Stomach (tissue), 4 donors: ENCODE data around the gene SIRT2.

ENCODE experiments used
- POLR2AphosphoS5 ChIP-seq, 3 donors: sonication (generic); formaldehyde crosslinking; IDR thresholded peaks; one replicate each; pipeline ENCODE4 v1.6.1; 2016; ENCODE audit warnings: antibody characterized with exemption in 3 of 3
- TF ChIP-seq, protein P1 (sequence below), 7 experiments: fragments of 450-650 bp in 4 of 7; fragments of 200-600 bp in 3 of 7; sonication (generic) in 3 of 7; IDR thresholded peaks; one replicate each; pipeline ENCODE4 v1.5.1; 2016 to 2019; ENCODE audit warnings: antibody characterized with exemption in 7 of 7, control low read depth in 2 of 7, mild to moderate bottlenecking in 1 of 7

DNA sequence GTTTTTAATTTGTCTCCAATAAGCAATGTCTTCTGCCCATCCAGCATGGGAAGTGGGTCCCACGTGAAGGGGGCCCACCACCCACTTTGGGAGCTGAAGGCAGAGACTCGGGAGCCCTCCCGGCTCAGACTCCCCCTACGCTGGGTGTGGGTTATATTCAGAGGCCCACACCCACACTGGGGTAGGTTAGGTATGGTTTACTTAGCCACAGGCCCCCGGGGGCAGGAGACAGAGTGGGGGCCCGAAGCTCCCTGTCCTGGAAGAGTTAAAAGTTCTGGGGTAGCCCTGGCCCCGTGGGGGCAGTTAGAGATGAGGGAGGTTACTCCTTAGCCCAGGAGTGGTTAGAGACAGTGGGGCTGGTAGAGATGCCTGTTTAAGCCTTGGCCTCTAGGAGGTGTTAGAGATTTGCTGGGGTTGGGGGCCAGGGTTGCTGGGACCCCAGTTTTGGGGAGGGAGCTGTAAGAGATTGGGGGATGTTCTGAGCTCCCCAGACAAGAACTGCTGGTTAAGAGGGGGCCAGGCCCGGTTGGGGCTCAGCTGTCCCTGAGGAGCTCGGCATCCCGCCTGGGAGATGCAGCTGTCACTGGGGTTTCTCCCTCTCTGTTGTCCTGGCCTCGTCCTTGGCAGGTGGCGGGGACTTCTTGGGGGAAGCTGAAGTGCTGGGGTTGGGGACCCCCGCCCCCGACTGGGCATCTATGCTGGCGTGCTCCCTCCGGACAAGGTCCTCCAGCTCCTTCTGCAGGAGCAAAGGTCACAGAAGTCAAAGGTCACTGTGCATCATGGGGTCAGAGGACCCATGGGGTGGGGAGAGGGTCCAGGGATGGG, 20.6 kb downstream of the SIRT2 start:
- TF ChIP-seq, protein P1, sequence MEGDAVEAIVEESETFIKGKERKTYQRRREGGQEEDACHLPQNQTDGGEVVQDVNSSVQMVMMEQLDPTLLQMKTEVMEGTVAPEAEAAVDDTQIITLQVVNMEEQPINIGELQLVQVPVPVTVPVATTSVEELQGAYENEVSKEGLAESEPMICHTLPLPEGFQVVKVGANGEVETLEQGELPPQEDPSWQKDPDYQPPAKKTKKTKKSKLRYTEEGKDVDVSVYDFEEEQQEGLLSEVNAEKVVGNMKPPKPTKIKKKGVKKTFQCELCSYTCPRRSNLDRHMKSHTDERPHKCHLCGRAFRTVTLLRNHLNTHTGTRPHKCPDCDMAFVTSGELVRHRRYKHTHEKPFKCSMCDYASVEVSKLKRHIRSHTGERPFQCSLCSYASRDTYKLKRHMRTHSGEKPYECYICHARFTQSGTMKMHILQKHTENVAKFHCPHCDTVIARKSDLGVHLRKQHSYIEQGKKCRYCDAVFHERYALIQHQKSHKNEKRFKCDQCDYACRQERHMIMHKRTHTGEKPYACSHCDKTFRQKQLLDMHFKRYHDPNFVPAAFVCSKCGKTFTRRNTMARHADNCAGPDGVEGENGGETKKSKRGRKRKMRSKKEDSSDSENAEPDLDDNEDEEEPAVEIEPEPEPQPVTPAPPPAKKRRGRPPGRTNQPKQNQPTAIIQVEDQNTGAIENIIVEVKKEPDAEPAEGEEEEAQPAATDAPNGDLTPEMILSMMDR (IDR thresholded peaks at IDR 0.05) = no peak
- TF ChIP-seq POLR2AphosphoS5 (IDR thresholded peaks at IDR 0.05) = no peak
